Hematopoietic multipotent progenitor cell (in vitro differentiated cells): ENCODE measurements around the gene DNAH2. TPM values are rescaled to one million over a fixed set of nuclear protein-coding genes. Genes with fewer than 3 reads are reported as not detected.

Source experiments
- DNase-seq, 3 donors: peaks; one replicate each; pipeline ENCODE4 v3.0.0-alpha.2; 2011 to 2015; ENCODE audit warnings: low read depth in 2 of 3, low spot score in 2 of 3
- total RNA-seq: library from RNA; depleted of rRNA; stranded (reverse); fragments of >200 nt; gene quantifications from one replicate; pipeline ENCODE4 v1.2.3, GENCODE V29; 2012

The DNAH2 gene
- total RNA-seq, 1 donor: under 0.01 TPM

DNA sequence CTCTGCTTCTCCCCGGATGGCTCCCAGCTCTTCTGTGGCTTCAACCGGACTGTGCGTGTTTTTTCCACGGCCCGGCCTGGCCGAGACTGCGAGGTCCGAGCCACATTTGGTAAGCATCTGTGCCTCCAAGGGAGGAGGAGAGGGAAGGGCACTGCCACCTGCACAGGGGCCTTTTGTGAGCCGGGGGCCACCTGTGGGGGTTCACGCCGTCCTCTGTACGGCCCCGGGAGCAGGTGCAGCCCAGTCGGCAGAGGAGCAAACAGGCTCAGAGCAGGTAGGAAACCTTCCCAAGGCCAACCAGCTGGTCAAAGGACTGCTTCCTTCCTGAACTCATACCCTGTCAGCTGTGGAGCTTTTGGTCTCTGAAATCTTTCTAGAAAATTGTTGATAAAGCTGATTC, 15.9 kb upstream of the DNAH2 start:
- DNase-seq: no peak

DNA sequence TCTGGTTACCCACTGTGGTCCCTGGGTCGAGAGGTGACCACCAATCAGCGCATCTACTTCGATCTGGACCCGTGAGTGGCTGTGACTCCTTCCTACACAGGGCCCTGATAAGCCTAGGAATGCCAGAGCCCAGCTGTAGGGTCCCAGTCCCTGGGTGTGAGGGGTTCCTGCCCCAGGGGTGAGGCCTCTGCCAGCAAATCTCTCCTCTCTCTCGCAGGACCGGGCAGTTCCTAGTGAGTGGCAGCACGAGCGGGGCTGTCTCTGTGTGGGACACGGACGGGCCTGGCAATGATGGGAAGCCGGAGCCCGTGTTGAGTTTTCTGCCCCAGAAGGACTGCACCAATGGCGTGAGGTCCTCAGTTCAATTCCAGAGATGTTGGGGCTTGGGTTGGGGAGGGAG, 14.8 kb upstream of the DNAH2 start:
- DNase-seq: no peak

DNA sequence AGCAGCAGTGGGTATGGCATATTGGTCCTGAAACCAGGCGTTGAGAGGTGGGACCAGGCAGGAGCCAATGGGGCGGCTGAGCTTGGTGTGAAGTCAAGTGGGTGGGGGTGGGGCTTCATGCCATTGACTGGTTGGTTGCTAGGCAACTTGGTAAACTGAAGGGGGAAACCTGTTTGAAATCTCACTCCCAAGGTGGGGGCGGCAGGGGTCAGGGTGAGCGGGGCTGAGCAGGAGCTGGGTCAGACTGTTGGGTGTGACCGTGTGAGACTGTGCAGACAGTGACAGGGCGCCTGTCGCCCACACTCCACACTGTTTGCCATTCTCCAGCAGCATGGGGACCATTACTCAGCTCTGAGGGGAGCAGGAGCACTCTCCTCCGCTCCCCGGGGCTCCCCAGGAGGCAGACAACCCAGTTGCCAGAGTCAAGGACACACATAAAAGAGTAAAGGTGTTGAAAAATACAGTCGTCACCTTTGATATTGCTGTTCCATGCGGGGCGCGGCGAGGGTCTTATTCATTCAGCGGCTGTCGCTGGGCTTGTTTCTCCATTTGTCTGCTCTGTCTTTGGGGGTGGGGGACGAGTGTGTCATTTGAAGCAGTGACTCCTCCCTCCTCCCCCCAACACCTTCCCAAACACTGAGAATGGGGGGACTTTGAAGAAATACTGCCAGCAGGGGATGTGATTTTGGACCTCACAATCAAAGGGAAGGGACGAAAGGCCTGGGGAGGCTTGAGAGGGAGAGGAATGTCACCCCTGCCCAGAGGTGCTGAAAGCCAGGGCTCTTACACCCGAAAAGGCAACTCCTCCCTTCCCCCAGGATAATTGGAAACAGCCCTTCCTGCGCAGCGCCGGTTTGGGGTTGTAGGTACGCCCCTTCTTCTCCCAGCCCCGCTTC, 13.7 kb upstream of the DNAH2 start:
- peak in 1 of 3 donors; percentile 58 for DNase-seq

DNA sequence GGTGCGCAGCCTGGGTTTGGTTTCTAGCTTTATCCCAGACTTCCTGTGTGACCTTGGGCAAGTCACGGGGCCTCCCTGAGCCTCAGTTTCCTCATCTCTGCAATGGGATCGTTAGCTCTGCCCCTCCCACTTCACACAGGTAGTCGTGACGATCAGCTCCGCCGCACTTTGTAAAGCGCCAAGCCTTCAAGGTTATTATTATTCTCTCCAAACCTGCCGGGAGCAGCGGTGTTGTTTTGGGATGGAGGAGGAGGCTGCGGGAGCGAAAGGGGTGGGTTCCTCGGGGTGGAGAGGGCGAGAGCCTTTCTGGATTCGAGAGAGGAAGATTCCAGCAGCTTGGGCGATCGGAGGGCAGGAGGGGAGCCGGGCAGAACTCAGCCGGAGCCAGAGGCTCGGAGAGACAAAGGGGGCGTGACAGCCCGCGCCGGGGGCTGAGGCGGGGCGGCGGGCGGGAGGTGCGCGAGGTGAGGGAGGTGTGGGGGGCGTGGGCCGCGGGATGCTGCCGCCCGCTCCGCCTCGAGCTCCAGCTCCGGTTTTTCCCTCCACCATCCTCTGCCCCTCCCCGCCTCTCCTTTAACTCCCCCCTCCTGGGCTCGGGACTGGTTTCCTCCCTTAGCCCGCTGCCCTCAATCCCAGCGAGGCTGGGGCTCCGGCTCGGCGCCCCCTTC, 12.8 kb upstream of the DNAH2 start, which contains the start of gene EFNB3:
Gene EFNB3 (plus strand): TSS at position 602 of the 668 bp plus-strand sequence. CDS start 397 bp downstream, outside the sequence.
- DNase-seq: peak in 1 of 3 donors; percentile 28

DNA sequence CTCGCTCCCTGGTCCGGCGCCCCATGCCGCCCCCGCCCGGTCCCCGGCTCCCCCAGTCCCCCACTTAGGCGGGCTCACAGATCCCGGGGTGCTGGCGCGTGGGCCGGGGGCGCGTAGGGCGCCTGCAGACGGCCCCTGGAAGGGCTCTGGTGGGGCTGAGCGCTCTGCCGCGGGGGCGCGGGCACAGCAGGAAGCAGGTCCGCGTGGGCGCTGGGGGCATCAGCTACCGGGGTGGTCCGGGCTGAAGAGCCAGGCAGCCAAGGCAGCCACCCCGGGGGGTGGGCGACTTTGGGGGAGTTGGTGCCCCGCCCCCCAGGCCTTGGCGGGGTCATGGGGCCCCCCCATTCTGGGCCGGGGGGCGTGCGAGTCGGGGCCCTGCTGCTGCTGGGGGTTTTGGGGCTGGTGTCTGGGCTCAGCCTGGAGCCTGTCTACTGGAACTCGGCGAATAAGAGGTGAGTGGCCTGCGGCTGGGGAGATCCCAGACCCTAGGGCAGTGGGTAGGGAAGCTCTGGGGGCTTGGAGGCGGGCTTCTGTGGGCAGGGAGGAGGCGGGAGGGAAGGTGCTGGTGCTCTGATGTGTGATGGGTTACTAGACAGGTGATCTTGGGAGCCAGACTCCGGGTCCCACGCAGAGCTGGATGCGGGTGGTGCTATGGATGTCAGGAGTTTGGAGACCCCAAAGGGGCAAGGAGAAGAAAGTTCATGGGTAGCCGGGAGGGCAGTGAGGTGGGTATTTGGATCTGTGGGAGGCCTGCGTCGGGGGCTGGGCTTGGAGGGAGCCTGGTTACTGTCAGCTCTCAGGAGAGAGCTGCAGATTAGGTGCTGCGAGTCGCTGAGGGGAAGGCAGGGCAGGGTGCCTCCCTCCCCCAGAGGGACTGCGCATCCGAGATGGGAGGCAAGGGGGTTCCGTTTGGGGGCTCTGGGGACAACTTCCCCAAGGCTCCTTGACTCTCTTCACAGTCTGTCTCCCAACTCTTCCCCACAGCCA, 12.0 kb upstream of the DNAH2 start:
- no peak for DNase-seq

DNA sequence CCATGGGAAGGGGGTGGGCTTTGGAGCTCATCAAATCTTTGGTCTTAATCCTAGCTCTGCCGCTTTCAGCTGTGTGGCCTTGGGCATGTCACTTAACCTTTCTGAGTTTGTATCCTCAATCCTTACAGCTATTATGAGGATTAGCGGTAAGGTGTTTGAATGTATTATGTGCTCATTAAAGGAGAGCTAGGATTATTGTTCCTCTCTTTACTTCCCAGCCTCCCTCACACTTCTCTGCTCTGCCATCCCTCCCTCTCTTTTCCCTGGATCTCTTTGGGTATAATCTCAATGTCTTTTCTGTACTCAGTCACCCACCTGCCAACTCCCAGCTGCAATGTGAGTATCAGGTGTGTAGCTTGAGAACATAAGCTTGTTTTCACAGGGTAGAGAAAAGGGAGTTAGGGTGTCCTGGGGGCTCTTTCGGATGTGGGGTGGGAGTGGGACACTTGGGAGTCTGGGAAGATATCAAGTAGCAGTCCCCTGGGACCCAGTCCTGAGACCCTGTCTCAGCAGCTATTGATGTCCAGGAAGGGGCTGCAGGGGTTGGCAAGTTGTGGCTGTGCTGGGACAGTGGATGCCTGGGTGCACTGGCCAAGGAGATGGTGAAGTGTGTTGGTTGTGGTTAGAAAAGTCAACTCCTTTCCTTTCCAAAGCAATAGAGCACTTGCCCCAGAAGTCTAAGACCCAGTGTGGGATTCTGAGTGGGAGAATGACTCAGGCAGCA, 10.8 kb upstream of the DNAH2 start:
- no peak for DNase-seq

DNA sequence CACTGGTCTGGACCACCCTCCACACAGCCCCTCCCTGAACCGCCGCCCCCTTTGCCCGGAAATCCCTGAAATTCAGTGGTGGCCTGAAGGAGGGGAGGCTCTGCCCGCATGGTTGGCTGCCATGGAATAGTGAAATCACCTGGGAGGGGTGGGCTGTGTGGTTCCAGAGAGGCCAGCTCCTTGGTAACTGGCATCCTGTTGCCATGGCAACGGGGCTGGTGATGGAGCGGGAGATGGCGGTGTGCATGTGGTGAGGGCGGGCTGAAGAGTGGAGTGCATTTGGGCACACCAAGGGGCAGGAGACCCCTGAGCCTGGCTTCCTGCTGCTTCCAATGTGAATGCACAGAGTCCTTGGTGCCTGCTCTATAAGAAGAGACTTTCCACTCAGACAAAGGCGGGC, 10.1 kb upstream of the DNAH2 start:
- DNase-seq: peak in 1 of 3 donors; percentile 21

DNA sequence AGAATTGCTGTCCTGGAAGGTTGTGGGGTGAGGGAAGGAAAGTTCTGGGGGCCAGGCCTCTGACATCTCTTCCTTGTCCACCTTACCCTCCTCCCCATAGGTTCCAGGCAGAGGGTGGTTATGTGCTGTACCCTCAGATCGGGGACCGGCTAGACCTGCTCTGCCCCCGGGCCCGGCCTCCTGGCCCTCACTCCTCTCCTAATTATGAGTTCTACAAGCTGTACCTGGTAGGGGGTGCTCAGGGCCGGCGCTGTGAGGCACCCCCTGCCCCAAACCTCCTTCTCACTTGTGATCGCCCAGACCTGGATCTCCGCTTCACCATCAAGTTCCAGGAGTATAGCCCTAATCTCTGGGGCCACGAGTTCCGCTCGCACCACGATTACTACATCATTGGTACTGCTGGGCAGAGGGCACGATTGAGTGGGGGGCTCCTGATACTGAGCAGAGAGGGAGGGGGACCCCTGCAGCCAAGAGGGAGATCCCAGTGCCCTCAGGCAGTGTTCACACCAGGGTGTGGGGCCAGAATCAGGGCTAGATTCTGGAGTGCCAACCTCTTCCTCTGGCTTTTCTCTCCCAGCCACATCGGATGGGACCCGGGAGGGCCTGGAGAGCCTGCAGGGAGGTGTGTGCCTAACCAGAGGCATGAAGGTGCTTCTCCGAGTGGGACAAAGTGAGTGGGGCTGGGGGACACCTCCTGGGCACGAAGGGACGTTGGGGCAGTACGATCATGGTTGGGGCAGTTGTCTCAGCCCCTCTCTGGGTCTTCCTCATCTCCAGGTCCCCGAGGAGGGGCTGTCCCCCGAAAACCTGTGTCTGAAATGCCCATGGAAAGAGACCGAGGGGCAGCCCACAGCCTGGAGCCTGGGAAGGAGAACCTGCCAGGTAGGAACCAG, 9.4 kb upstream of the DNAH2 start:
- DNase-seq: no peak

DNA sequence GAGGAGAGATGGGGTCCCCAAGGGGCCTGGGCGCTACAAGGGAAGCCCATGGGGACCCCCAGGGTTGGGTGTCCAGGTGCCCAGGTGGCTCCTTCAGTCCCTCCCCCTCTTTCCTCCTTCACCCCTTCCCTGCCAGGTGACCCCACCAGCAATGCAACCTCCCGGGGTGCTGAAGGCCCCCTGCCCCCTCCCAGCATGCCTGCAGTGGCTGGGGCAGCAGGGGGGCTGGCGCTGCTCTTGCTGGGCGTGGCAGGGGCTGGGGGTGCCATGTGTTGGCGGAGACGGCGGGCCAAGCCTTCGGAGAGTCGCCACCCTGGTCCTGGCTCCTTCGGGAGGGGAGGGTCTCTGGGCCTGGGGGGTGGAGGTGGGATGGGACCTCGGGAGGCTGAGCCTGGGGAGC, 8.5 kb upstream of the DNAH2 start:
- DNase-seq: no peak

DNA sequence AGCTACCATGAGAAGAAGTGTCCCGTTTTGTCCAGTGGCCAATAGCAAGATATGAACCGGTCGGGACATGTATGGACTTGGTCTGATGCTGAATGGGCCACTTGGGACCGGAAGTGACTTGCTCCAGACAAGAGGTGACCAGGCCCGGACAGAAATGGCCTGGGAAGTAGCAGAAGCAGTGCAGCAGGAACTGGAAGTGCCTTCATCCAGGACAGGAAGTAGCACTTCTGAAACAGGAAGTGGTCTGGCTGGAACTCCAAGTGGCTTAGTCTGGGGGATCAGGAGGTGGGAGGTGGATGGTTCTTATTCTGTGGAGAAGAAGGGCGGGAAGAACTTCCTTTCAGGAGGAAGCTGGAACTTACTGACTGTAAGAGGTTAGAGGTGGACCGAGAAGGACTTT, 7.2 kb upstream of the DNAH2 start:
- no peak for DNase-seq

DNA sequence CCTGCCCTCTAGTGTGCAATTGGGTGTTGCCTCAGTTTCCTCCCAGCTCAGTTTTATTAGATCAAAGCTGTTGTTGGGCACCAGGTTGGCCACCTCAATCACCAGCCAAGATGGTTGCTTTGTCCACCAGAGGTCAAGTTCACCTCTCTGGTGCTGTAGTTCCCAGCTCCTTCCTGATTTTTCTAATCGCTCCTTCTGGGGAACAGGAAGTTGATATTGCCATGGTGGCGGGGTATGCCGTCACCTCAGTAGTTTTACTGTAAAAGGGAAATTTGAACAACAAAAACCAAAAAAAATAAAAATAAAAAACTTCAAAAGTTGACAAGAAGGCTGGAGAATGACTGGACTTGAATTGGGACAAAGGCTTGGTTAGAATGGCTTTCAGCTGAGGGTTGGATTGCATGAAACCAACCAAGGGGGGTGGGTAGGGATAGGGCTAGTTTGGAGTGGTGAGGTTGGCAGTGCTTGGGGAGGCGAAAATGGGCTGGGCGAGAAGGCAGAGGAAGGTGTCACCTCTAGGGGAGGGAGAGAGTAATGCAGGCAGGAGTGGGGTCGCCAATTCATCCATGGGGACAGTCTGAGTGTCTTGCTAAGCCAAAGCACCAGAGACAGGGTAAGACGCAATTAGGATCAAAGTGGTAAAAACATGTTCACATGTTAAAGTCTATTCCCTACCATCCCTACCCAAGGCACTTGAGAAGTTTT, 6.3 kb upstream of the DNAH2 start:
- no peak for DNase-seq

DNA sequence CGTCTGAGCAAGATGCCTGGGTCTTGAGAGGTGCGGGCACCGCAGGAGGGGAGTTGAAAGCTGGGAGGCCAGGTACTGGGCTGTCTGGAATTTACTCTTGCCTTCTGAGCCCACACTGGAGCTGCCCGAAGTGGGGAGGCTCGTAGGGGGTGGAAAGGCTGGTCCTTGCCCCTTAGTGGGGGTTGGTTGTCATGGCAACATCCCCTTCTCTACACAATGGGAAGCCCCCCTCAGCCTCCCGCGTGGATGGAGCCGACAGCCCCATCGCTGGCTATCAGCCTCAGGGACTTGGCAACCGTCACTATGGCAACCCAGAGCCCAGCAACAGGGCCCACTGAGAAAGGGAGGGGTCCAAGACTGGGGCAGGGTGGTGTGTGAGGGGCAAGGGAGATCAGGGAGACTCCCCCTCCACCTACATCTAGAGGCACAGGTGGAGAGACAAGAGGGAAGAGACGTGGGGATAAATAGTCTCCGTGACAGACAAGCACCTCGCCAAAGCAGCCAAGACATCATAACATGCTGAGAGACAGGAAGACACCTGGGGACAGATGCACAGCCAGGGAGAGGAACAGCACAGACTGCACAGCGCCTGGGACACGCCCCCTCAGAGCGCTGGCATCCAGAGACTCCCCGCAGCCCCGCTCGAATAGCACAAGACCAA, 5.3 kb upstream of the DNAH2 start:
- peak in 1 of 3 donors; percentile 16 for DNase-seq

DNA sequence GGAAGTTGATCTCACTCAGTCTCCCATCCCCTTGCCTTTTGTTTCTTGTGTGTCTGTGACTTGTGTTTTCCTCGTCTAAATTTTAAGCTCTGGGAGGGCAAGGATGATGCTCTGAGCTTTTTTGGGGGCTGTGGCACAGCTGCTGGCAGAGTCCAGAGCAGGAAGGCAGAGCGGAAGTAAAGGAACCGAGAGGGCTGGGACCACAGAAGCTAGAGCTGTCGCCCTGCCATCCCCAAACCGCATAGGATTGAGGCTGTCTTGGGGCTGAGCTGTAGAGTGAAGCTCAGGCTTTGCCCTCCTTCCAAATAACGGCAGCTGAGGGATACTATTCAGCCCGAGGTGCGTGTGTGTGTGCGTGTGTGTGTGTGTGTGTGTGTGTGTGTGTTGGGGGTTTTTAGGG, 3.8 kb upstream of the DNAH2 start:
- DNase-seq: peak in 1 of 3 donors; percentile 62

DNA sequence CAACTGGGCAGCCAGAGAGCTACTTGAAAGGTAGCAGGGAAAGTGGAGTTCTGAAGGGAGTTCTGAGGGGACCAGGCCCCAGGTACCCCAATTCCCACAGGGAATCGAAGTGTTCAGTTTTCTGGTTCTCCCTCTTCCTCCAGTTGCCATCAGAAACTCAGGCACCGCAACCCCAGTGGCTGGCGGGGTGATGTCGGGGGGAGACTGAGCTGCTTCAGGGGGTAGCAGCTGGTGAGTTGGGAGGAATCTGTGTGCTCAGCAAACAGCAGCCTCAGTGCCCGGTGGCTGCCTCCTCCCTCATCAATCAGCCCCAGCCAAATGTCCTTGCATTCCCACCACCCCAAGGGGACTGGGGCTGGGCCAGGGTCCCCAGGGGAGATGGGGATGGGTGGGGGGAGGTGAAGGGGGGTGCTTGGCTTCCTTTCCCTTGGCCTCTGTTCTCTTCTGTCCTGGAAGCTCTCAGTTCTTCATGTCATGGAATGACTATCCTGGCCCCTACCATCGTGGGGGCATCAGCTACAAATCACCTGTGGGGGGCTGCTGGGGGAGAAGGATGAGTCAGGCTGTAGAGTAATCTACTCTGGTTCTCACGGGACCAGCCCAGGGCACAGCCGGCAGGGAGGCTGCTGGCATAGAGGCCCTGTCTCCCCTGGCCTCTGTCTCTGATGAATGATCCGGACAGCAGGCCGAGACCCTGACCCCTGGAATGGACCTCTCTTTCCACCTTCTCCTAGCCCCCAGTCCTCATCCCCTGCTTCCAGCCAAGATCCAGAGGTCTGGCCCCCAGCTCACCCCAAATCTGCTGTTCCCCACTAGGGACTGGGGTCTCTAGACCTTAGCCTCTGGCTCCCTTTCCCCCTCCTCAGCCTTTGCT, 2.6 kb upstream of the DNAH2 start:
- no peak for DNase-seq

DNA sequence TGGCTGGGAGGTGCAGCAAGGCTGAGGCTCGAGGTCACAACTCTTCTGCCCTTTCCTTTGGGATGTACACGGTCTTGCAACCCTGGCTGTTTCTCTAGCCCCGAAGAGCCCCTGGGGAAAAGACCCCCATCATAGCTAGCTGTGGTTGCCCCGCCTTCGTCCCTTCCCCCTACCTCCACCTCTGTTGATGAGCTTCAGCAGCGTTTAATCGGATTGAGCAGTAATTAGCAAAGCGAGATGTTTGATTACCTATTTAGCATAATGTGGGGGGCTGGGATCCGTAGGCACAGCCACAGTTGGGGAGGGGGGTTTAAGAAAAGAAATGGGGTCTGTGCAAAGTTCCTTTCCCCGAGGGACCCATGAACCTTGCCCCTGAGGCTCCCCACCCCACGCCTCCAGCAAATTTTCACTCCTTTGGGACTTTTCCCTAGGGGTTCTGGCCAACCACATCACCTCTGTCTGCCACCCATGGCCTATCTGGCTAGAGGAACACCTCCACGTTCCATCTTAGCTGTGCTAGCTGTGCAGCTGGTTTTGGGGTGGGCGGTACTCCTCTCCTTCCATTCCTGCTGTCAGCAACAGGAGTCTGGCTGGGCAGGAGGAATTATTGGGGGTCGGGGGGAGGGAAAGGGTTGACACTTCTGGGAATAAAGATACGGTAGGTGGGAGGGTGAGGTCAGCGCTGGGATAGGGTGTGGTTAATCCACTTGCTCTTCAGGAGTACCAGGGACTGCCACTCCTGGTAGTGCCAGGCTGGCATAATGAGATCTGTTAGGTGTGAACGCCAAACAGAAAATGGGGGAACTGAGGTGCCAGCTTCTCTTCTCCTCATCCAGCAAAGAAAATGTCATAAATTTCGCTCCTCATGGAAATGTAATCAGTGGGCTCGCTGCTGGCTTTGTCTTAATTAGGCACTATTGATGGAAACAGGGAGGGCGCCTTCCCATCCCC, 1.3 kb upstream of the DNAH2 start:
- no peak for DNase-seq
